HepG2 (cell line): ENCODE measurements around the gene ADGRD1. TPM values are rescaled to one million over a fixed set of nuclear protein-coding genes. Genes with fewer than 3 reads are reported as not detected.
A peak's percentile ranks its signal among the peaks of the same experiment; 100 is the strongest.

ENCODE experiments used
- MIER3 ChIP-seq: IDR thresholded peaks from 2 replicates; pipeline ENCODE4 v1.6.1; 2016; ENCODE audit warnings: missing compliant biosample characterization, borderline replicate concordance
- MTA1 ChIP-seq: sonication (generic); formaldehyde crosslinking; IDR thresholded peaks from 2 replicates; pipeline ENCODE4 v1.4.0; 2020; ENCODE audit warnings: missing genetic modification reagents, mild to moderate bottlenecking, borderline replicate concordance
- RBFOX2 ChIP-seq: fragments of 200-400 bp; formaldehyde crosslinking; IDR thresholded peaks from 2 replicates; pipeline ENCODE4 v1.6.1; 2017; ENCODE audit warnings: low read depth, mild to moderate bottlenecking, low read length
- SPEN ChIP-seq: sonication (generic); formaldehyde crosslinking; IDR thresholded peaks from 2 replicates; pipeline ENCODE4 v1.5.1; 2020; ENCODE audit warnings: low read depth, mild to moderate bottlenecking, missing genetic modification reagents
- ZFP41 ChIP-seq: sonication (generic); formaldehyde crosslinking; IDR thresholded peaks from 2 replicates; pipeline ENCODE4 v1.4.0; 2020; ENCODE audit warnings: mild to moderate bottlenecking, missing genetic modification reagents, borderline replicate concordance
- ZNF7 ChIP-seq: IDR thresholded peaks from 2 replicates; pipeline ENCODE4 v1.6.1; 2016; ENCODE audit warnings: missing biosample characterization, missing genetic modification reagents
- ZSCAN30 ChIP-seq: sonication (generic); formaldehyde crosslinking; IDR thresholded peaks from 2 replicates; pipeline ENCODE4 v1.5.0; 2020; ENCODE audit warnings: mild to moderate bottlenecking, missing genetic modification reagents
- ZSCAN5A ChIP-seq: sonication (generic); formaldehyde crosslinking; IDR thresholded peaks from 2 replicates; pipeline ENCODE4 v1.8.0; 2022; ENCODE audit warnings: mild to moderate bottlenecking, missing genetic modification reagents, borderline replicate concordance
- polyA plus RNA-seq, 8 experiments: library from polyadenylated mRNA; depleted of rRNA in 3 of 8; stranded (reverse) in 7 of 8; unstranded in 1 of 8; fragments of >200 nt; fragmentation: Illumina TruSeq in 4 of 8; extraction: Trizol in 4 of 8; gene quantifications; 2 replicates each; pipeline versions ENCODE4 v1.2.1 to v1.2.3, GENCODE V29; 2011 to 2016; ENCODE audit warnings: low read depth in 4 of 8, missing spikeins in 1 of 8, mixed read lengths in 1 of 8; ENCODE audit not compliant: insufficient read depth in 1 of 8
- total RNA-seq, 5 experiments: library from RNA; depleted of rRNA; stranded (reverse); fragments of >200 nt; fragmentation: Illumina TruSeq; extraction: Trizol; gene quantifications; 2 replicates each; pipeline ENCODE4 v1.2.3, GENCODE V29; 2016; ENCODE audit warnings: low read depth in 1 of 5
- TF ChIP-seq, protein P1 (sequence below): sonication (generic); formaldehyde crosslinking; IDR thresholded peaks from 2 replicates; pipeline ENCODE4 v1.5.0; 2020; ENCODE audit warnings: mild to moderate bottlenecking, missing genetic modification reagents, borderline replicate concordance
- TF ChIP-seq, protein P2 (sequence below): sonication (generic); formaldehyde crosslinking; IDR thresholded peaks from 2 replicates; pipeline ENCODE4 v1.5.1; 2020; ENCODE audit warnings: mild to moderate bottlenecking, missing genetic modification reagents, moderate library complexity
- TF ChIP-seq, protein P3 (sequence below): sonication (generic); formaldehyde crosslinking; IDR thresholded peaks from 2 replicates; pipeline ENCODE4 v1.5.1; 2020; ENCODE audit warnings: mild to moderate bottlenecking, missing genetic modification reagents, borderline replicate concordance
- TF ChIP-seq, protein P4 (sequence below): sonication (generic); formaldehyde crosslinking; IDR thresholded peaks from 2 replicates; pipeline ENCODE4 v1.9.0; 2021; ENCODE audit warnings: missing genetic modification reagents, borderline replicate concordance

Gene ADGRD1
- total and polyA plus RNA-seq, 2 of the 13 experiments (the other 11 are each of a cell fraction or from before 2014, with no cell fraction given) = 0.46 to 12.4 TPM

DNA sequence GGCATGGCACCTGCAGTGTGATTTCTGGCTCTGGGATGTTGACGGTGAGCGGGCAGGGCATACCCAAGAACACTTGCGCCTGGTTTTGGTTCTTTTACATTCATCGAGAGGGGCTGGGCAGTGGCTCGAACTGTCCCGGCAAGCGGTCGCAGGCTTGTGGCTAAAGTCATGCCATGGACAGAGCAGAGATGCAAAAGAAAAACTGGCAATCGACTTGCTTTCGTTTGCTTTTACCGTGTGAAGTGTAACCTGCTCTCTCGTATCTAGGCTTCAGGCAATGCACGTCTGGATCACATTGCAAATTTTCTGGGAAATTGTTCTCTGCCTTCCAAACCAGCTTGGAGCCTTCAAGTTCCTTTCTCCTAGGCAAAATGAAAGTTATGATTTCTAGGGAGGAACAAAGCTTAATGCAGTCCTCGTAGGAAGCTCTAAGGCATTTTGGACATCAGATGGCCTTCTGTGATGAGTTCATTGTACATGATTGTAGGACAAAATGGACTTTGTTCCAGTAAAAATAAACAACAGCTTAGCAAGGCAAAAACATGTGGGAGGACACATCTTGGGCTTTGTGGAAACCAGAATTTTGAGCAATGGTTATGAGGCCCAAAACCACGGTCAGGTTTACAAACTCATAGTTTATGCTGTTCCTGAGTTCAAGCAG lies 18.3 kb downstream of the ADGRD1 start (continued):
- TF ChIP-seq, protein P1, sequence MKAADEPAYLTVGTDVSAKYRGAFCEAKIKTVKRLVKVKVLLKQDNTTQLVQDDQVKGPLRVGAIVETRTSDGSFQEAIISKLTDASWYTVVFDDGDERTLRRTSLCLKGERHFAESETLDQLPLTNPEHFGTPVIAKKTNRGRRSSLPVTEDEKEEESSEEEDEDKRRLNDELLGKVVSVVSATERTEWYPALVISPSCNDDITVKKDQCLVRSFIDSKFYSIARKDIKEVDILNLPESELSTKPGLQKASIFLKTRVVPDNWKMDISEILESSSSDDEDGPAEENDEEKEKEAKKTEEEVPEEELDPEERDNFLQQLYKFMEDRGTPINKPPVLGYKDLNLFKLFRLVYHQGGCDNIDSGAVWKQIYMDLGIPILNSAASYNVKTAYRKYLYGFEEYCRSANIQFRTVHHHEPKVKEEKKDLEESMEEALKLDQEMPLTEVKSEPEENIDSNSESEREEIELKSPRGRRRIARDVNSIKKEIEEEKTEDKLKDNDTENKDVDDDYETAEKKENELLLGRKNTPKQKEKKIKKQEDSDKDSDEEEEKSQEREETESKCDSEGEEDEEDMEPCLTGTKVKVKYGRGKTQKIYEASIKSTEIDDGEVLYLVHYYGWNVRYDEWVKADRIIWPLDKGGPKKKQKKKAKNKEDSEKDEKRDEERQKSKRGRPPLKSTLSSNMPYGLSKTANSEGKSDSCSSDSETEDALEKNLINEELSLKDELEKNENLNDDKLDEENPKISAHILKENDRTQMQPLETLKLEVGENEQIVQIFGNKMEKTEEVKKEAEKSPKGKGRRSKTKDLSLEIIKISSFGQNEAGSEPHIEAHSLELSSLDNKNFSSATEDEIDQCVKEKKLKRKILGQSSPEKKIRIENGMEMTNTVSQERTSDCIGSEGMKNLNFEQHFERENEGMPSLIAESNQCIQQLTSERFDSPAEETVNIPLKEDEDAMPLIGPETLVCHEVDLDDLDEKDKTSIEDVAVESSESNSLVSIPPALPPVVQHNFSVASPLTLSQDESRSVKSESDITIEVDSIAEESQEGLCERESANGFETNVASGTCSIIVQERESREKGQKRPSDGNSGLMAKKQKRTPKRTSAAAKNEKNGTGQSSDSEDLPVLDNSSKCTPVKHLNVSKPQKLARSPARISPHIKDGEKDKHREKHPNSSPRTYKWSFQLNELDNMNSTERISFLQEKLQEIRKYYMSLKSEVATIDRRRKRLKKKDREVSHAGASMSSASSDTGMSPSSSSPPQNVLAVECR (CRISPR knock-in tag) = no peak; the same call in 1 of the 2 replicates
- TF ChIP-seq ZNF7 (CRISPR knock-in tag) = no peak
- TF ChIP-seq, protein P2, sequence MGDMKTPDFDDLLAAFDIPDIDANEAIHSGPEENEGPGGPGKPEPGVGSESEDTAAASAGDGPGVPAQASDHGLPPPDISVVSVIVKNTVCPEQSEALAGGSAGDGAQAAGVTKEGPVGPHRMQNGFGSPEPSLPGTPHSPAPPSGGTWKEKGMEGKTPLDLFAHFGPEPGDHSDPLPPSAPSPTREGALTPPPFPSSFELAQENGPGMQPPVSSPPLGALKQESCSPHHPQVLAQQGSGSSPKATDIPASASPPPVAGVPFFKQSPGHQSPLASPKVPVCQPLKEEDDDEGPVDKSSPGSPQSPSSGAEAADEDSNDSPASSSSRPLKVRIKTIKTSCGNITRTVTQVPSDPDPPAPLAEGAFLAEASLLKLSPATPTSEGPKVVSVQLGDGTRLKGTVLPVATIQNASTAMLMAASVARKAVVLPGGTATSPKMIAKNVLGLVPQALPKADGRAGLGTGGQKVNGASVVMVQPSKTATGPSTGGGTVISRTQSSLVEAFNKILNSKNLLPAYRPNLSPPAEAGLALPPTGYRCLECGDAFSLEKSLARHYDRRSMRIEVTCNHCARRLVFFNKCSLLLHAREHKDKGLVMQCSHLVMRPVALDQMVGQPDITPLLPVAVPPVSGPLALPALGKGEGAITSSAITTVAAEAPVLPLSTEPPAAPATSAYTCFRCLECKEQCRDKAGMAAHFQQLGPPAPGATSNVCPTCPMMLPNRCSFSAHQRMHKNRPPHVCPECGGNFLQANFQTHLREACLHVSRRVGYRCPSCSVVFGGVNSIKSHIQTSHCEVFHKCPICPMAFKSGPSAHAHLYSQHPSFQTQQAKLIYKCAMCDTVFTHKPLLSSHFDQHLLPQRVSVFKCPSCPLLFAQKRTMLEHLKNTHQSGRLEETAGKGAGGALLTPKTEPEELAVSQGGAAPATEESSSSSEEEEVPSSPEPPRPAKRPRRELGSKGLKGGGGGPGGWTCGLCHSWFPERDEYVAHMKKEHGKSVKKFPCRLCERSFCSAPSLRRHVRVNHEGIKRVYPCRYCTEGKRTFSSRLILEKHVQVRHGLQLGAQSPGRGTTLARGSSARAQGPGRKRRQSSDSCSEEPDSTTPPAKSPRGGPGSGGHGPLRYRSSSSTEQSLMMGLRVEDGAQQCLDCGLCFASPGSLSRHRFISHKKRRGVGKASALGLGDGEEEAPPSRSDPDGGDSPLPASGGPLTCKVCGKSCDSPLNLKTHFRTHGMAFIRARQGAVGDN (CRISPR knock-in tag) = peak; percentile 83
- TF ChIP-seq ZFP41 (CRISPR knock-in tag) = no peak
- TF ChIP-seq MIER3 (CRISPR knock-in tag) = no peak; the same call in 1 of the 2 replicates
- no peak for TF ChIP-seq ZSCAN5A (CRISPR knock-in tag)
- TF ChIP-seq, protein P3, sequence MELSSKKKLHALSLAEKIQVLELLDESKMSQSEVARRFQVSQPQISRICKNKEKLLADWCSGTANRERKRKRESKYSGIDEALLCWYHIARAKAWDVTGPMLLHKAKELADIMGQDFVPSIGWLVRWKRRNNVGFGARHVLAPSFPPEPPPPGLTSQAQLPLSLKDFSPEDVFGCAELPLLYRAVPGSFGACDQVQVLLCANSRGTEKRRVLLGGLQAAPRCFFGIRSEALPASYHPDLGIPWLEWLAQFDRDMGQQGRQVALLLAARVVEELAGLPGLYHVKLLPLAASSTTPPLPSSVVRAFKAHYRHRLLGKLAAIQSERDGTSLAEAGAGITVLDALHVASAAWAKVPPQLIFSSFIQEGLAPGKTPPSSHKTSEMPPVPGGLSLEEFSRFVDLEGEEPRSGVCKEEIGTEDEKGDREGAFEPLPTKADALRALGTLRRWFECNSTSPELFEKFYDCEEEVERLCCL (CRISPR knock-in tag) = no peak
- TF ChIP-seq SPEN (CRISPR knock-in tag) = peak; percentile 8; the same call in 1 of the 2 replicates
- no peak for TF ChIP-seq MTA1 (CRISPR knock-in tag)
- no peak for TF ChIP-seq RBFOX2
- TF ChIP-seq ZSCAN30 (CRISPR knock-in tag) = no peak
- TF ChIP-seq, protein P4, sequence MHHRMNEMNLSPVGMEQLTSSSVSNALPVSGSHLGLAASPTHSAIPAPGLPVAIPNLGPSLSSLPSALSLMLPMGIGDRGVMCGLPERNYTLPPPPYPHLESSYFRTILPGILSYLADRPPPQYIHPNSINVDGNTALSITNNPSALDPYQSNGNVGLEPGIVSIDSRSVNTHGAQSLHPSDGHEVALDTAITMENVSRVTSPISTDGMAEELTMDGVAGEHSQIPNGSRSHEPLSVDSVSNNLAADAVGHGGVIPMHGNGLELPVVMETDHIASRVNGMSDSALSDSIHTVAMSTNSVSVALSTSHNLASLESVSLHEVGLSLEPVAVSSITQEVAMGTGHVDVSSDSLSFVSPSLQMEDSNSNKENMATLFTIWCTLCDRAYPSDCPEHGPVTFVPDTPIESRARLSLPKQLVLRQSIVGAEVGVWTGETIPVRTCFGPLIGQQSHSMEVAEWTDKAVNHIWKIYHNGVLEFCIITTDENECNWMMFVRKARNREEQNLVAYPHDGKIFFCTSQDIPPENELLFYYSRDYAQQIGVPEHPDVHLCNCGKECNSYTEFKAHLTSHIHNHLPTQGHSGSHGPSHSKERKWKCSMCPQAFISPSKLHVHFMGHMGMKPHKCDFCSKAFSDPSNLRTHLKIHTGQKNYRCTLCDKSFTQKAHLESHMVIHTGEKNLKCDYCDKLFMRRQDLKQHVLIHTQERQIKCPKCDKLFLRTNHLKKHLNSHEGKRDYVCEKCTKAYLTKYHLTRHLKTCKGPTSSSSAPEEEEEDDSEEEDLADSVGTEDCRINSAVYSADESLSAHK (CRISPR knock-in tag) = no peak
